IMR-90 (cell line): ENCODE measurements around the gene IFNGR1. TPM values are rescaled to one million over a fixed set of nuclear protein-coding genes. Genes with fewer than 3 reads are reported as not detected.

Experiments
- ATAC-seq: fragments of 200-7000 bp; cut with Tn5 transposase; 2 replicates; pipeline ENCODE4 v1.9.1; 2020; ENCODE audit warnings: low read depth, mild to moderate bottlenecking, moderate library complexity
- BruUV-seq: library from RNA; stranded (reverse); fragments of 400-500 nt; replicated peaks from 2 replicates; lab custom pipeline; 2021; lab: Mats Ljungman, UMichigan
- CTCF ChIA-PET: fragments of 300-600 bp; formaldehyde crosslinking; extraction: SDS; loops from one replicate; lab custom pipeline; 2021; ENCODE audit warnings: antibody characterized with exemption; lab: Yijun Ruan, JAX
- POLR2A ChIA-PET: fragments of 300-600 bp; sonication (Branson Sonifier 250); formaldehyde crosslinking; loops from one replicate; lab custom pipeline; 2022; ENCODE audit warnings: antibody characterized with exemption; ENCODE audit not compliant: unreplicated experiment; lab: Charles Lee
- DNase-seq: peaks from one replicate; pipeline ENCODE4 v3.0.0; 2013
- H2AFZ ChIP-seq: replicated peaks from 2 replicates; pipeline ENCODE3; 2013; ENCODE audit warnings: low read length, mild to moderate bottlenecking; ENCODE audit not compliant: poor library complexity
- H2AK5ac ChIP-seq: 2 replicates; pipeline ENCODE4 v1.6.1; 2013; ENCODE audit warnings: low read depth, low read length, inconsistent platforms
- H2AK9ac ChIP-seq: replicated peaks from 2 replicates; pipeline ENCODE3; 2013; ENCODE audit warnings: mild to moderate bottlenecking, low read depth, low read length, moderate library complexity; ENCODE audit not compliant: poor library complexity
- H2BK120ac ChIP-seq: 2 replicates; pipeline ENCODE4 v1.6.1; 2013; ENCODE audit warnings: low read depth, low read length, inconsistent platforms
- H2BK15ac ChIP-seq: 3 replicates; pipeline ENCODE4 v1.6.1; 2013; ENCODE audit warnings: low read depth, low read length, inconsistent platforms
- H2BK20ac ChIP-seq: 2 replicates; pipeline ENCODE4 v1.6.1; 2013; ENCODE audit warnings: low read depth, mild to moderate bottlenecking, inconsistent platforms, low read length, moderate library complexity
- H2BK5ac ChIP-seq: 2 replicates; pipeline ENCODE4 v1.6.1; 2013; ENCODE audit warnings: mild to moderate bottlenecking, low read depth, low read length, inconsistent platforms; ENCODE audit not compliant: poor library complexity, severe bottlenecking
- H3K14ac ChIP-seq: replicated peaks from 2 replicates; pipeline ENCODE4 v1.6.1; 2013; ENCODE audit warnings: low read depth, low read length, inconsistent platforms
- H3K18ac ChIP-seq: 2 replicates; pipeline ENCODE4 v1.6.1; 2013; ENCODE audit warnings: low read depth, low read length, control low read depth
- H3K23ac ChIP-seq: 2 replicates; pipeline ENCODE4 v1.6.1; 2013; ENCODE audit warnings: low read depth, low read length, inconsistent platforms
- H3K27ac ChIP-seq: 2 replicates; pipeline ENCODE4 v1.5.1; 2013; ENCODE audit warnings: mild to moderate bottlenecking, control low read depth, low read length; ENCODE audit not compliant: insufficient read depth
- H3K27me3 ChIP-seq: 2 replicates; pipeline ENCODE4 v1.6.1; 2013; ENCODE audit warnings: low read length; ENCODE audit not compliant: control insufficient read depth, insufficient read depth
- H3K36me3 ChIP-seq: 2 replicates; pipeline ENCODE4 v1.6.1; 2013; ENCODE audit warnings: low read length, mixed read lengths; ENCODE audit not compliant: control insufficient read depth, insufficient read depth
- H3K4ac ChIP-seq: 2 replicates; pipeline ENCODE4 v1.6.1; 2013; ENCODE audit warnings: low read depth, low read length, inconsistent platforms
- H3K4me1 ChIP-seq: 2 replicates; pipeline ENCODE4 v1.6.1; 2013; ENCODE audit warnings: low read length, mixed read lengths; ENCODE audit not compliant: control insufficient read depth, insufficient read depth
- H3K4me2 ChIP-seq: 2 replicates; pipeline ENCODE4 v1.6.1; 2013; ENCODE audit warnings: low read depth, mild to moderate bottlenecking, control low read depth, low read length, moderate library complexity
- H3K4me3 ChIP-seq: 2 replicates; pipeline ENCODE4 v1.5.1; 2013; ENCODE audit warnings: low read depth, mild to moderate bottlenecking, control low read depth, low read length, moderate library complexity; ENCODE audit not compliant: insufficient read depth
- H3K56ac ChIP-seq: 2 replicates; pipeline ENCODE4 v1.6.1; 2013; ENCODE audit warnings: low read length, inconsistent platforms; ENCODE audit not compliant: insufficient read depth; ENCODE audit errors: extremely low read depth
- H3K79me1 ChIP-seq, 2 experiments: 2 replicates each; pipeline ENCODE4 v1.6.1; 2013; ENCODE audit warnings: low read length in 2 of 2, inconsistent platforms in 1 of 2, low read depth in 1 of 2
- H3K9ac ChIP-seq: 2 replicates; pipeline ENCODE4 v1.6.1; 2013; ENCODE audit warnings: low read depth, low read length, control low read depth
- H3K9me1 ChIP-seq: 2 replicates; pipeline ENCODE4 v1.6.1; 2013; ENCODE audit warnings: low read length, inconsistent platforms; ENCODE audit not compliant: insufficient read depth
- H3K9me3 ChIP-seq: 2 replicates; pipeline ENCODE4 v1.6.1; 2013; ENCODE audit warnings: low read length; ENCODE audit not compliant: control insufficient read depth, insufficient read depth
- H4K20me1 ChIP-seq: 2 replicates; pipeline ENCODE4 v1.6.1; 2013; ENCODE audit warnings: low read length, inconsistent platforms; ENCODE audit not compliant: insufficient read depth
- H4K5ac ChIP-seq: 2 replicates; pipeline ENCODE4 v1.6.1; 2013; ENCODE audit warnings: mild to moderate bottlenecking, low read depth, low read length, control low read depth
- H4K8ac ChIP-seq, 2 experiments: 2 replicates each; pipeline ENCODE4 v1.6.1; 2013; ENCODE audit warnings: low read depth in 2 of 2, low read length in 2 of 2, control low read depth in 1 of 2, inconsistent platforms in 1 of 2
- H4K91ac ChIP-seq: 2 replicates; pipeline ENCODE4 v1.6.1; 2013; ENCODE audit warnings: low read depth, low read length, inconsistent platforms; ENCODE audit not compliant: insufficient read depth
- BHLHE40 ChIP-seq: fragments of 150-350 bp; IDR thresholded peaks from 2 replicates; pipeline ENCODE4 v1.6.1; 2016; ENCODE audit warnings: mild to moderate bottlenecking, low read depth, low read length
- CEBPB ChIP-seq: IDR thresholded peaks from 2 replicates; pipeline ENCODE4 v1.6.1; 2012; ENCODE audit warnings: low read depth, low read length, improper control_type of control experiment
- CHD1 ChIP-seq: IDR thresholded peaks from 2 replicates; pipeline ENCODE4 v1.6.1; 2012; ENCODE audit warnings: low read depth, low read length, improper control_type of control experiment
- ELK1 ChIP-seq: fragments of 150-350 bp; IDR thresholded peaks from 2 replicates; pipeline ENCODE4 v1.6.1; 2016; ENCODE audit warnings: low read depth, mild to moderate bottlenecking, low read length, moderate library complexity, borderline replicate concordance
- MAFK ChIP-seq: IDR thresholded peaks from 2 replicates; pipeline ENCODE4 v1.6.1; 2012; ENCODE audit warnings: low read depth, low read length, improper control_type of control experiment
- MAZ ChIP-seq: IDR thresholded peaks from 2 replicates; pipeline ENCODE4 v1.6.1; 2012; ENCODE audit warnings: low read depth, mild to moderate bottlenecking, low read length, improper control_type of control experiment, moderate library complexity, borderline replicate concordance
- MXI1 ChIP-seq: IDR thresholded peaks from 2 replicates; pipeline ENCODE4 v1.6.1; 2012; ENCODE audit warnings: low read depth, mild to moderate bottlenecking, low read length, moderate library complexity, borderline replicate concordance
- NFE2L2 ChIP-seq: fragments of 150-350 bp; IDR thresholded peaks from 2 replicates; pipeline ENCODE4 v1.6.1; 2016; ENCODE audit warnings: low read depth, mild to moderate bottlenecking, low read length
- POLR2A ChIP-seq: IDR thresholded peaks from 2 replicates; pipeline ENCODE4 v1.6.1; 2012; ENCODE audit warnings: mild to moderate bottlenecking, low read depth, low read length
- RCOR1 ChIP-seq: IDR thresholded peaks from 2 replicates; pipeline ENCODE4 v1.6.1; 2012; ENCODE audit warnings: mild to moderate bottlenecking, low read length, improper control_type of control experiment; ENCODE audit not compliant: insufficient replicate concordance
- SMC3 ChIP-seq: fragments of 150-350 bp; IDR thresholded peaks from 2 replicates; pipeline ENCODE4 v1.6.1; 2016; ENCODE audit warnings: low read depth, mild to moderate bottlenecking, antibody characterized with exemption, low read length, moderate library complexity
- USF2 ChIP-seq: fragments of 150-350 bp; IDR thresholded peaks from 2 replicates; pipeline ENCODE4 v1.6.1; 2017; ENCODE audit warnings: mild to moderate bottlenecking, antibody characterized with exemption, low read length, low read depth
- WGBS, 2 experiments: methylation state at CpG; one replicate each; pipeline versions ENCODE4 v1.1.5 to v1.1.7; 2013; ENCODE audit warnings: missing lambda C conversion rate in 2 of 2; ENCODE audit not compliant: insufficient read length in 1 of 2; ENCODE audit errors: extremely low coverage in 2 of 2; 5-methylcytosine and 5-hydroxymethylcytosine counted together
- dilution Hi-C: fragments of 300-500 bp; cut with HindIII; formaldehyde crosslinking; loops from one replicate; pipeline ENCODE4 v1.14.3; 2018; ENCODE audit warnings: low sequenced_read_pairs; ENCODE audit not compliant: unreplicated experiment
- in situ Hi-C: fragments of 300-500 bp; cut with MboI; formaldehyde crosslinking; loops from 3 replicates; pipeline ENCODE4 v1.14.3; 2019; ENCODE audit warnings: low sequenced_read_pairs, inconsistent platforms, mixed read lengths
- intact Hi-C: fragments of 100-400 bp; cut with micrococcal nuclease; formaldehyde crosslinking; loops from 2 replicates; pipeline ENCODE4 v1.10.0; 2022
- polyA plus RNA-seq, 3 experiments: library from polyadenylated mRNA; depleted of rRNA; stranded (reverse); fragments of >200 nt; gene quantifications; 2 replicates each; pipeline ENCODE4 v1.2.3, GENCODE V29; 2012; ENCODE audit warnings: low replicate concordance in 1 of 3
- total RNA-seq: library from RNA; depleted of rRNA; stranded (reverse); fragments of >200 nt; gene quantifications from 2 replicates; pipeline ENCODE4 v1.2.3, GENCODE V29; 2012
- TF ChIP-seq, protein P1 (sequence below): conservative IDR thresholded peaks from 2 replicates; pipeline ENCODE4 v1.5.1; 2012; ENCODE audit warnings: mild to moderate bottlenecking, low read depth, low read length, improper control_type of control experiment

IFNGR1 gene
- total and polyA plus RNA-seq, 2 of the 4 experiments (the other 2 are of a cell fraction), result 19.1 to 25.6 TPM

- Histone ChIP-seq H3K36me3 (no peaks in the 10 kb centered on the region), H3K56ac (no peak overlapping the region), H3K14ac (no peak overlapping the region), H4K8ac (no peak overlapping the region), H2BK20ac (no peak overlapping the region), H3K9me1 (no peaks in the 10 kb centered on the region), H3K27me3 (peaks cover 1% of the 10 kb centered on the region; the same call in 1 of the 2 replicates), H2AK9ac (no peak overlapping the region), H3K27ac (no peak overlapping the region), H2BK15ac (no peak overlapping the region), H2BK5ac (no peak overlapping the region), H3K9ac (no peak overlapping the region), H2AK5ac (no peak overlapping the region), H3K9me3 (no peaks in the 10 kb centered on the region; the same call in 1 of the 2 replicates), H4K91ac (no peak overlapping the region), H3K4me2 (no peak overlapping the region), H3K79me1 (no peaks in the 10 kb centered on the region), H3K4me1 (peaks cover 2% of the 10 kb centered on the region; the same call in 1 of the 2 replicates), H3K18ac (no peak overlapping the region), H2AFZ (peak overlapping the region; percentile 62), H3K4ac (no peak overlapping the region), H4K20me1 (no peaks in the 10 kb centered on the region), H4K5ac (no peak overlapping the region), H2BK120ac (no peak overlapping the region), H3K23ac (no peak overlapping the region), H3K4me3 (no peak overlapping the region)
- TF ChIP-seq MAFK, result no peak
- TF ChIP-seq SMC3, result no peak
- TF ChIP-seq USF2, result no peak
- no peak for TF ChIP-seq RCOR1
- no peak for TF ChIP-seq MXI1
- TF ChIP-seq ELK1, result no peak
- TF ChIP-seq NFE2L2, result no peak
- TF ChIP-seq MAZ, result no peak
- TF ChIP-seq CHD1, result no peak
- no peak for TF ChIP-seq BHLHE40
- TF ChIP-seq, protein P1, sequence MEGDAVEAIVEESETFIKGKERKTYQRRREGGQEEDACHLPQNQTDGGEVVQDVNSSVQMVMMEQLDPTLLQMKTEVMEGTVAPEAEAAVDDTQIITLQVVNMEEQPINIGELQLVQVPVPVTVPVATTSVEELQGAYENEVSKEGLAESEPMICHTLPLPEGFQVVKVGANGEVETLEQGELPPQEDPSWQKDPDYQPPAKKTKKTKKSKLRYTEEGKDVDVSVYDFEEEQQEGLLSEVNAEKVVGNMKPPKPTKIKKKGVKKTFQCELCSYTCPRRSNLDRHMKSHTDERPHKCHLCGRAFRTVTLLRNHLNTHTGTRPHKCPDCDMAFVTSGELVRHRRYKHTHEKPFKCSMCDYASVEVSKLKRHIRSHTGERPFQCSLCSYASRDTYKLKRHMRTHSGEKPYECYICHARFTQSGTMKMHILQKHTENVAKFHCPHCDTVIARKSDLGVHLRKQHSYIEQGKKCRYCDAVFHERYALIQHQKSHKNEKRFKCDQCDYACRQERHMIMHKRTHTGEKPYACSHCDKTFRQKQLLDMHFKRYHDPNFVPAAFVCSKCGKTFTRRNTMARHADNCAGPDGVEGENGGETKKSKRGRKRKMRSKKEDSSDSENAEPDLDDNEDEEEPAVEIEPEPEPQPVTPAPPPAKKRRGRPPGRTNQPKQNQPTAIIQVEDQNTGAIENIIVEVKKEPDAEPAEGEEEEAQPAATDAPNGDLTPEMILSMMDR, result no peak
- TF ChIP-seq CEBPB, result no peak
- TF ChIP-seq POLR2A, result no peak
- DNase-seq (no peak), ATAC-seq (no peak)
- POLR2A ChIA-PET, result no interaction called here
- dilution Hi-C loops, result no loop called here
- CTCF ChIA-PET, result no interaction called here
- BruUV-seq, result no TSS peak
- no CpG with 5 or more reads among the region's 1 CpG for WGBS, 2 experiments
- in situ Hi-C loops, result no loop called here
- intact Hi-C loops, result no loop called here
Observed at GRCh38 chr6:137256350-137257103, 37.3 kb upstream of the IFNGR1 start.
